ENCODE measurements around the gene PRSS36. TPM values are rescaled to one million over a fixed set of nuclear protein-coding genes. Genes with fewer than 3 reads are reported as not detected.

Gene PRSS36
- total and polyA plus RNA-seq, 4 donors: 0.09 to 2.1 (median 0.62) TPM

DNA sequence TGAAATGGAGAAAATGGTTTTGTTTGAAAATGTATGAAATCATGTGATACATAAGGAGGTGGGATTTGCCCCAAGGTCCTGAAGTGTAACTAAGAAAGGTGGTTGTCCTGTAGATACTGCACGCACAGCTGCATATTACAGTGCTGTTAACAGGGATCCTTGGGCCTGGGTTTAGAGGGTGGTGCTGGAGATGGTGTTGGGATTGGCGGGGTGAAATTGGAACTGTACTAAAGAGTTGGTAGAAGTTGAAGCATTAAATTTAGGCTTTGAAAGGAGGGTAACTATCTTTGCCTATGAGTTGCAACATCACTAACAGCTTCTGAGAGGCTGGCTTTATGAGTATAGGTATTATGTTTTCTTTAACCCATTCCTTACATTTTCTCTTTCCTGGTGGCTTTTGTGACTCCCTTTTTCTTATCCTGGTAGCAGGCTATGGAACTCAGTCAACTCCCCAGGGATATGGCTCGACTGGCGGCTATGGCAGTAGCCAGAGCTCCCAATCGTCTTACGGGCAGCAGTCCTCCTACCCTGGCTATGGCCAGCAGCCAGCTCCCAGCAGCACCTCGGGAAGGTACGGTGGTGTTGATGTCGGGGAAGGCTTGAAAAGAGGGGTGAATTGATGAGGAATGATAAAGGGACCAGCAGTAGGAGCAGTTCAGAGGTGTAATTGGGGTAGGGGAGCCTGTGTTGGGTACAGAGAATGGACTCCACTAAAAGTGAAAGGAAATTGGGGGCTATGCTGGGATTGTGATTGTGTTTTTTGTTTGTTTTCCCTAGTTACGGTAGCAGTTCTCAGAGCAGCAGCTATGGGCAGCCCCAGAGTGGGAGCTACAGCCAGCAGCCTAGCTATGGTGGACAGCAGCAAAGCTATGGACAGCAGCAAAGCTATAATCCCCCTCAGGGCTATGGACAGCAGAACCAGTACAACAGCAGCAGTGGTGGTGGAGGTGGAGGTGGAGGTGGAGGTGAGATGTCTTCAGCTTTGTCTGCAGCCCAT, 33.9 kb upstream of the PRSS36 start:
- no peak for DNase-seq (ENCODE audit: low spot score)
- Histone ChIP-seq H3K4me3 (ENCODE audit: low read depth in 1 of 3, low read length in 3 of 3) (no peak overlapping the region), H3K9ac (ENCODE audit: low read depth in 1 of 2, low read length in 2 of 2) (no peak overlapping the region), H3K27me3 (ENCODE audit: control insufficient read depth in 4 of 4, insufficient read depth in 4 of 4, low read length in 3 of 4) (no peaks in the 10 kb centered on the region), H3K27ac (ENCODE audit: low read depth in 1 of 2, low read length in 2 of 2) (no peak overlapping the region), H3K36me3 (ENCODE audit: control insufficient read depth in 4 of 4, insufficient read depth in 3 of 4, low read depth in 1 of 4, low read length in 3 of 4) (peaks cover 11 to 57% (median 53%) of the 10 kb centered on the region in 4 donors), H3K9me3 (ENCODE audit: control insufficient read depth in 4 of 4, low read length in 3 of 4) (no peaks in the 10 kb centered on the region), H3K4me1 (ENCODE audit: control insufficient read depth in 4 of 4, insufficient read depth in 4 of 4, low read length in 3 of 4) (peaks cover 7 to 36% (median 27%) of the 10 kb centered on the region in 4 donors)
- no peak for TF ChIP-seq FOXA1 (IDR thresholded peaks at IDR 0.05)
- TF ChIP-seq RAD21 (IDR thresholded peaks at IDR 0.05): no peak
- TF ChIP-seq JUND (IDR thresholded peaks at IDR 0.05): no peak
- no peak for TF ChIP-seq TAF1 (conservative IDR thresholded peaks at IDR 0.05)
- TF ChIP-seq, protein P1, sequence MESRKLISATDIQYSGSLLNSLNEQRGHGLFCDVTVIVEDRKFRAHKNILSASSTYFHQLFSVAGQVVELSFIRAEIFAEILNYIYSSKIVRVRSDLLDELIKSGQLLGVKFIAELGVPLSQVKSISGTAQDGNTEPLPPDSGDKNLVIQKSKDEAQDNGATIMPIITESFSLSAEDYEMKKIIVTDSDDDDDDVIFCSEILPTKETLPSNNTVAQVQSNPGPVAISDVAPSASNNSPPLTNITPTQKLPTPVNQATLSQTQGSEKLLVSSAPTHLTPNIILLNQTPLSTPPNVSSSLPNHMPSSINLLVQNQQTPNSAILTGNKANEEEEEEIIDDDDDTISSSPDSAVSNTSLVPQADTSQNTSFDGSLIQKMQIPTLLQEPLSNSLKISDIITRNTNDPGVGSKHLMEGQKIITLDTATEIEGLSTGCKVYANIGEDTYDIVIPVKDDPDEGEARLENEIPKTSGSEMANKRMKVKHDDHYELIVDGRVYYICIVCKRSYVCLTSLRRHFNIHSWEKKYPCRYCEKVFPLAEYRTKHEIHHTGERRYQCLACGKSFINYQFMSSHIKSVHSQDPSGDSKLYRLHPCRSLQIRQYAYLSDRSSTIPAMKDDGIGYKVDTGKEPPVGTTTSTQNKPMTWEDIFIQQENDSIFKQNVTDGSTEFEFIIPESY (IDR thresholded peaks at IDR 0.05): no peak
- 90% methylated on average over 10 of the region's 10 CpGs for WGBS

DNA sequence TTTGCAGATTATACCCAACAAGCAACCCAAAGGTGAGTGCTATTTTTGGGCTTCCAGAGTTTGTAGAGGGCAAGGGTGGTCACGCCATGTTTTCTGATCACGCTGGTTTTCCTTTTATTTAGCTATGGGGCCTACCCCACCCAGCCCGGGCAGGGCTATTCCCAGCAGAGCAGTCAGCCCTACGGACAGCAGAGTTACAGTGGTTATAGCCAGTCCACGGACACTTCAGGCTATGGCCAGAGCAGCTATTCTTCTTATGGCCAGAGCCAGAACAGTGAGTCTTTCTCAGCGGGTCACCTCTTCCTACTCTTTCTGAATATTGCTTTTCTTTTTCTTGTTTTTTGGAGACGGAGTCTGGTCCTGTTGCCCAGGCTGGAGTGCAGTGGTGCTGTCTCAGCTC, 32.5 kb upstream of the PRSS36 start:
- no peak overlapping the region for H3K4me3 ChIP-seq (ENCODE audit: low read depth in 1 of 3, low read length in 3 of 3)
- no peak overlapping the region for H3K27ac ChIP-seq (ENCODE audit: low read depth in 1 of 2, low read length in 2 of 2)
- H3K36me3 ChIP-seq (ENCODE audit: control insufficient read depth in 4 of 4, insufficient read depth in 3 of 4, low read depth in 1 of 4, low read length in 3 of 4): peaks cover 11 to 43% (median 41%) of the 10 kb centered on the region in 4 donors
- TF ChIP-seq, protein P1 (IDR thresholded peaks at IDR 0.05): no peak
- TF ChIP-seq YY1 (IDR thresholded peaks at IDR 0.05): no peak
- TF ChIP-seq HNF4G (IDR thresholded peaks at IDR 0.05): no peak
- TF ChIP-seq, protein P2, sequence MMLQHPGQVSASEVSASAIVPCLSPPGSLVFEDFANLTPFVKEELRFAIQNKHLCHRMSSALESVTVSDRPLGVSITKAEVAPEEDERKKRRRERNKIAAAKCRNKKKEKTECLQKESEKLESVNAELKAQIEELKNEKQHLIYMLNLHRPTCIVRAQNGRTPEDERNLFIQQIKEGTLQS (IDR thresholded peaks at IDR 0.05): no peak
- no peak for TF ChIP-seq JUND (IDR thresholded peaks at IDR 0.05)
- TF ChIP-seq, protein P3, sequence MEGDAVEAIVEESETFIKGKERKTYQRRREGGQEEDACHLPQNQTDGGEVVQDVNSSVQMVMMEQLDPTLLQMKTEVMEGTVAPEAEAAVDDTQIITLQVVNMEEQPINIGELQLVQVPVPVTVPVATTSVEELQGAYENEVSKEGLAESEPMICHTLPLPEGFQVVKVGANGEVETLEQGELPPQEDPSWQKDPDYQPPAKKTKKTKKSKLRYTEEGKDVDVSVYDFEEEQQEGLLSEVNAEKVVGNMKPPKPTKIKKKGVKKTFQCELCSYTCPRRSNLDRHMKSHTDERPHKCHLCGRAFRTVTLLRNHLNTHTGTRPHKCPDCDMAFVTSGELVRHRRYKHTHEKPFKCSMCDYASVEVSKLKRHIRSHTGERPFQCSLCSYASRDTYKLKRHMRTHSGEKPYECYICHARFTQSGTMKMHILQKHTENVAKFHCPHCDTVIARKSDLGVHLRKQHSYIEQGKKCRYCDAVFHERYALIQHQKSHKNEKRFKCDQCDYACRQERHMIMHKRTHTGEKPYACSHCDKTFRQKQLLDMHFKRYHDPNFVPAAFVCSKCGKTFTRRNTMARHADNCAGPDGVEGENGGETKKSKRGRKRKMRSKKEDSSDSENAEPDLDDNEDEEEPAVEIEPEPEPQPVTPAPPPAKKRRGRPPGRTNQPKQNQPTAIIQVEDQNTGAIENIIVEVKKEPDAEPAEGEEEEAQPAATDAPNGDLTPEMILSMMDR (IDR thresholded peaks at IDR 0.05; ENCODE audit: low read depth, low read length, missing input control): no peak
- TF ChIP-seq, protein P4, sequence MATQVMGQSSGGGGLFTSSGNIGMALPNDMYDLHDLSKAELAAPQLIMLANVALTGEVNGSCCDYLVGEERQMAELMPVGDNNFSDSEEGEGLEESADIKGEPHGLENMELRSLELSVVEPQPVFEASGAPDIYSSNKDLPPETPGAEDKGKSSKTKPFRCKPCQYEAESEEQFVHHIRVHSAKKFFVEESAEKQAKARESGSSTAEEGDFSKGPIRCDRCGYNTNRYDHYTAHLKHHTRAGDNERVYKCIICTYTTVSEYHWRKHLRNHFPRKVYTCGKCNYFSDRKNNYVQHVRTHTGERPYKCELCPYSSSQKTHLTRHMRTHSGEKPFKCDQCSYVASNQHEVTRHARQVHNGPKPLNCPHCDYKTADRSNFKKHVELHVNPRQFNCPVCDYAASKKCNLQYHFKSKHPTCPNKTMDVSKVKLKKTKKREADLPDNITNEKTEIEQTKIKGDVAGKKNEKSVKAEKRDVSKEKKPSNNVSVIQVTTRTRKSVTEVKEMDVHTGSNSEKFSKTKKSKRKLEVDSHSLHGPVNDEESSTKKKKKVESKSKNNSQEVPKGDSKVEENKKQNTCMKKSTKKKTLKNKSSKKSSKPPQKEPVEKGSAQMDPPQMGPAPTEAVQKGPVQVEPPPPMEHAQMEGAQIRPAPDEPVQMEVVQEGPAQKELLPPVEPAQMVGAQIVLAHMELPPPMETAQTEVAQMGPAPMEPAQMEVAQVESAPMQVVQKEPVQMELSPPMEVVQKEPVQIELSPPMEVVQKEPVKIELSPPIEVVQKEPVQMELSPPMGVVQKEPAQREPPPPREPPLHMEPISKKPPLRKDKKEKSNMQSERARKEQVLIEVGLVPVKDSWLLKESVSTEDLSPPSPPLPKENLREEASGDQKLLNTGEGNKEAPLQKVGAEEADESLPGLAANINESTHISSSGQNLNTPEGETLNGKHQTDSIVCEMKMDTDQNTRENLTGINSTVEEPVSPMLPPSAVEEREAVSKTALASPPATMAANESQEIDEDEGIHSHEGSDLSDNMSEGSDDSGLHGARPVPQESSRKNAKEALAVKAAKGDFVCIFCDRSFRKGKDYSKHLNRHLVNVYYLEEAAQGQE (IDR thresholded peaks at IDR 0.05): no peak
- TF ChIP-seq, protein P5, sequence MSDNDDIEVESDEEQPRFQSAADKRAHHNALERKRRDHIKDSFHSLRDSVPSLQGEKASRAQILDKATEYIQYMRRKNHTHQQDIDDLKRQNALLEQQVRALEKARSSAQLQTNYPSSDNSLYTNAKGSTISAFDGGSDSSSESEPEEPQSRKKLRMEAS (IDR thresholded peaks at IDR 0.05): no peak
- no peak for TF ChIP-seq HNF4A (conservative IDR thresholded peaks at IDR 0.05)
- no peak for TF ChIP-seq EGR1 (IDR thresholded peaks at IDR 0.05; ENCODE audit: low read depth in 2 of 2)
- TF ChIP-seq NR2F2 (IDR thresholded peaks at IDR 0.05): no peak
- no peak for TF ChIP-seq SP1 (IDR thresholded peaks at IDR 0.05)
- TF ChIP-seq RXRA (IDR thresholded peaks at IDR 0.05): no peak
- TF ChIP-seq FOXA1 (IDR thresholded peaks at IDR 0.05): no peak
- no peak for TF ChIP-seq RAD21 (IDR thresholded peaks at IDR 0.05)
- TF ChIP-seq GABPA (IDR thresholded peaks at IDR 0.05 in 1 of 2, conservative IDR thresholded peaks at IDR 0.05 in 1 of 2): no peak
- no peak for TF ChIP-seq TAF1 (conservative IDR thresholded peaks at IDR 0.05)
- TF ChIP-seq FOXA2 (IDR thresholded peaks at IDR 0.05): no peak
- no peak for DNase-seq (ENCODE audit: low spot score)
- H3K4me1 ChIP-seq (ENCODE audit: control insufficient read depth in 4 of 4, insufficient read depth in 4 of 4, low read length in 3 of 4): peaks cover 7 to 37% (median 27%) of the 10 kb centered on the region in 4 donors
- H3K9me3 ChIP-seq (ENCODE audit: control insufficient read depth in 4 of 4, low read length in 3 of 4): no peaks in the 10 kb centered on the region
- 70% methylated on average over 7 of the region's 7 CpGs for WGBS
- H3K9ac ChIP-seq (ENCODE audit: low read depth in 1 of 2, low read length in 2 of 2): no peak overlapping the region
- no peaks in the 10 kb centered on the region for H3K27me3 ChIP-seq (ENCODE audit: control insufficient read depth in 4 of 4, insufficient read depth in 4 of 4, low read length in 3 of 4)

Measured in liver (tissue), 9 donors.